ENCODE data around the gene ZNF44. TPM values are rescaled to one million over a fixed set of nuclear protein-coding genes. Genes with fewer than 3 reads are reported as not detected.

The ZNF44 gene
- total RNA-seq, 2 donors from 2014 or later, result 13.8 to 15.4 TPM

DNA sequence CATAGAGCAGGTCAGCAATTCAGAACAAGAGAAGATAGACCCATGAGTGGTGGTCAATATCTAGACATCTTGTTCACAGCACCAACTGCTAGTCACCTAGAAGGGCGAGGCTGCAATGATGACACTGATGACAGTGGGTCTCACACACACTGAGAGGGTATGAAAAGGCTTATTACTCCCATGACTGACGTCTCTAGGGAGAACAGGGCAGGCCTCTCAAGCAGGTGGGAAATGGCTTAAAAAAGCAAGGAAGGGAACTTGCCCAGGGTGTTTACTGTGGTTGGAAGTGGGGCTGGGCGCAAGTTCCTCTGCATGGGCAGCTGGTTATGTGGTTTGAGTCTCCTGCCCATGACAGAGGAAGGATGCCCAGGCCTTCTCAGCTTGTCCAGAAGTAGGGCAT lies 33.8 kb downstream of the ZNF44 start:
- Histone ChIP-seq H3K27ac (no peak overlapping the region), H3K4me3 (no peak overlapping the region), H3K27me3 (no peaks in the 10 kb centered on the region), H3K36me3 (no peaks in the 10 kb centered on the region), H3K9me3 (no peaks in the 10 kb centered on the region), H3K9ac (ENCODE audit: low read depth in 2 of 2, low read length in 2 of 2) (no peak overlapping the region), H3K4me1 (no peaks in the 10 kb centered on the region)
- intact Hi-C loops (cut with DNase I), result no loop called here
- DNase-seq, result no peak
- TF ChIP-seq, protein P1, sequence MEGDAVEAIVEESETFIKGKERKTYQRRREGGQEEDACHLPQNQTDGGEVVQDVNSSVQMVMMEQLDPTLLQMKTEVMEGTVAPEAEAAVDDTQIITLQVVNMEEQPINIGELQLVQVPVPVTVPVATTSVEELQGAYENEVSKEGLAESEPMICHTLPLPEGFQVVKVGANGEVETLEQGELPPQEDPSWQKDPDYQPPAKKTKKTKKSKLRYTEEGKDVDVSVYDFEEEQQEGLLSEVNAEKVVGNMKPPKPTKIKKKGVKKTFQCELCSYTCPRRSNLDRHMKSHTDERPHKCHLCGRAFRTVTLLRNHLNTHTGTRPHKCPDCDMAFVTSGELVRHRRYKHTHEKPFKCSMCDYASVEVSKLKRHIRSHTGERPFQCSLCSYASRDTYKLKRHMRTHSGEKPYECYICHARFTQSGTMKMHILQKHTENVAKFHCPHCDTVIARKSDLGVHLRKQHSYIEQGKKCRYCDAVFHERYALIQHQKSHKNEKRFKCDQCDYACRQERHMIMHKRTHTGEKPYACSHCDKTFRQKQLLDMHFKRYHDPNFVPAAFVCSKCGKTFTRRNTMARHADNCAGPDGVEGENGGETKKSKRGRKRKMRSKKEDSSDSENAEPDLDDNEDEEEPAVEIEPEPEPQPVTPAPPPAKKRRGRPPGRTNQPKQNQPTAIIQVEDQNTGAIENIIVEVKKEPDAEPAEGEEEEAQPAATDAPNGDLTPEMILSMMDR (IDR thresholded peaks at IDR 0.05), result no peak

DNA sequence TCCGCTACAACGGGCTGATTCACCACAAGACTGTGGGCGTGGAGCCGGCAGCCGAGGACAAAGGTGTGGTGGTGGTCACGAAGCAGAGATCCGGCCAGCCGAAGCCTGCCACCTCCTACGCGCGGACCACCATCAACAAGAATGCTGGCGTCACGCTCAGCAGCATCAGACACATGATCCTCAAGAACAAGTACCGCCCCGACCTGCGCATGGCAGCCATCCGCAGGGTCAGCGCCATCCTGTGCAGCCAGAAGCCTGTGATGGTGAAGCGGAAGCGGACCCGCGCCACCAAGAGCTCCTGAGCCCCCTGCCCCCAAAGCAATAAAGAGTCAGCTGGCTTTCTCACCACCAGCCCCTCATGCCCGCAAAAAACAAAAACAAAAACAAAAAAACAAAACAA lies 34.4 kb downstream of the ZNF44 start:
- no peaks in the 10 kb centered on the region for H3K9me3 ChIP-seq
- intact Hi-C loops (cut with DNase I), result no loop called here
- H3K36me3 ChIP-seq, result no peaks in the 10 kb centered on the region
- H3K4me1 ChIP-seq, result no peaks in the 10 kb centered on the region
- no peak overlapping the region for H3K4me3 ChIP-seq
- H3K27me3 ChIP-seq, result no peaks in the 10 kb centered on the region
- TF ChIP-seq, protein P1 (IDR thresholded peaks at IDR 0.05), result no peak
- no peak overlapping the region for H3K27ac ChIP-seq
- H3K9ac ChIP-seq (ENCODE audit: low read depth in 2 of 2, low read length in 2 of 2), result no peak overlapping the region
- DNase-seq, result no peak

GRCh38 chr19:12255372-12255771 lies 39.3 kb downstream of the ZNF44 start:
- no peak for DNase-seq
- intact Hi-C loops (cut with DNase I), result no loop called here
- H3K9me3 ChIP-seq, result no peaks in the 10 kb centered on the region

DNA sequence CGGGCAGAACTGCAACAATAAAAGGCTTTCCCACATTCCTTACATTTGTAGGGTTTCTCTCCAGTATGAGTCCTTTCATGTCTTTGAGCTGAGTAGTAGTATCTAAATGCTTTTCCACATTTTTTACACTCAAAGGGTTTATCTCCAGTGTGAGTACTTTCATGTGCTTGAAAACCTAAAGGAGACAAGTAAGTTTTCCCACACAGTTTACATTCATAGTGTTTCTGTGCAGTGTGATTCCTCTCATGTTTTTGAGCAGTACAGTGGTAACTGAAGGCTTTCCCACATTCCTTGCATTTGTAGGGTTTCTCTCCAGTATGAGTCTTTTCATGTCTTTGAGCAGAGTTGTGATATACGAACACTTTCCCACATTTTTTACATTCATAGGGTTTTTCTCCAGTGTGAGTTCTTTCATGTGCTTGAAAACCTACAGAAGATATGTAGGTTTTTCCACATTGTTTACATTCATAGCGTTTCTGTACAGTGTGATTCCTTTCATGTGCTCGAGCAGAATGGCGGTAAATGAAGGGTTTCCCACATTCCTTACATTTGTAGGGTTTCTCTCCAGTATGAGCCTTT lies 47.0 kb downstream of the ZNF44 start:
- H3K36me3 ChIP-seq, result no peaks in the 10 kb centered on the region

More at GRCh38 chr19:12255372-12255771, 39.3 kb downstream of the ZNF44 start:
- Histone ChIP-seq H3K9ac (ENCODE audit: low read depth in 2 of 2, low read length in 2 of 2) (no peak overlapping the region), H3K27me3 (no peaks in the 10 kb centered on the region), H3K27ac (no peak overlapping the region), H3K36me3 (no peaks in the 10 kb centered on the region), H3K4me3 (no peak overlapping the region), H3K4me1 (no peaks in the 10 kb centered on the region)
- TF ChIP-seq, protein P1 (IDR thresholded peaks at IDR 0.05), result no peak

GRCh38 chr19:12244370-12244769 lies 50.3 kb downstream of the ZNF44 start:
- Histone ChIP-seq H3K4me1 (no peaks in the 10 kb centered on the region), H3K4me3 (no peak overlapping the region), H3K9ac (ENCODE audit: low read depth in 2 of 2, low read length in 2 of 2) (no peak overlapping the region), H3K27ac (no peak overlapping the region), H3K9me3 (peaks cover 8% of the 10 kb centered on the region), H3K36me3 (no peaks in the 10 kb centered on the region), H3K27me3 (no peaks in the 10 kb centered on the region)
- no peak for DNase-seq
- intact Hi-C loops (cut with DNase I), result no loop called here
- TF ChIP-seq, protein P1 (IDR thresholded peaks at IDR 0.05), result peak; percentile 19

More for the DNA sequence above, 47.0 kb downstream of the ZNF44 start:
- Histone ChIP-seq H3K4me1 (no peaks in the 10 kb centered on the region), H3K27me3 (no peaks in the 10 kb centered on the region), H3K27ac (no peak overlapping the region), H3K9ac (ENCODE audit: low read depth in 2 of 2, low read length in 2 of 2) (no peak overlapping the region), H3K9me3 (peaks cover 8% of the 10 kb centered on the region), H3K4me3 (no peak overlapping the region)
- TF ChIP-seq, protein P1 (IDR thresholded peaks at IDR 0.05), result no peak
- intact Hi-C loops (cut with DNase I), result no loop called here
- DNase-seq, result no peak
